HuH-7.5 (cell line): Measurements from ENCODE around the gene NGF.

Experiments
- DNase-seq: peaks from one replicate; pipeline ENCODE4 v3.0.0; 2011; ENCODE audit warnings: low spot score

NGF gene

DNA sequence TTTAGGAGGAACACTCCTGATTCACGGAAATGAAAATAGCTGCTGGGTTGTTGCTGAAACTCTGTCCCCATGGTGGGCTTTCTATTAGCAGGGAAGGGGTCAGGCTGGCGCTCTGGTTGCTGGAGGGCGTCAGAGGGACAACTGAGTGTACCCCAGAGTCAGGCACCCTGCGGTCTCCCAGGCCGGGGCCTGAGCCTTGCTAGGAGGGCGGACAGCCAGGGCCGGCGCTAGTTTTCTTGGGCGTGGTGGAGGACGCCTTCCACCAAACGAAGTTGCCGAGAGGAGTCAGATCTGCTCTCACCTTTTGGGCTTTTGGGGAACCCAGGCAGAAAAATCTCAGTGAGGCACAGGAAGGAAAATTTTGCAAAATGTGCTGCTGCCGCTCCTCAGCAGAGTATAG lies 54.8 kb downstream of the NGF start:
- DNase-seq, result no peak

DNA sequence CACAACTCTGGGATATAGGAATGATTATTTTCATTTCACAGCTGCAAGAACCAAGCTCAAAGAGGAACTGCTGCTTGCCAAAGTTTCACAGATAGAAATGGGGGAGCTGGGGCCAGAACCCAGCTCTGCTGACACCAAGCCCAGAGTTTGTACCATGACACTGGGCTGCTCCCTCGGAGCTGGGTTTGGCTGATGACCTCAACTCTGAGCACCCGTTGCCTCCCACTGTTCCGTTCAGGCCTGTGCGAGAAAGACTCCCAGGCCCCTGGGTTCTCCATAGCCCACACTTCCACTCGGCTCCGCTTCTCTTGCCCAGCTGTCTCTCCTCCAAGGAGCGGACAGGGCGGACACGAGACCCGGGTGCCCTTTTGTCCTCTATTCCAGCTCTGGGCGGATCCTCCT lies 55.2 kb downstream of the NGF start:
- no peak for DNase-seq

DNA sequence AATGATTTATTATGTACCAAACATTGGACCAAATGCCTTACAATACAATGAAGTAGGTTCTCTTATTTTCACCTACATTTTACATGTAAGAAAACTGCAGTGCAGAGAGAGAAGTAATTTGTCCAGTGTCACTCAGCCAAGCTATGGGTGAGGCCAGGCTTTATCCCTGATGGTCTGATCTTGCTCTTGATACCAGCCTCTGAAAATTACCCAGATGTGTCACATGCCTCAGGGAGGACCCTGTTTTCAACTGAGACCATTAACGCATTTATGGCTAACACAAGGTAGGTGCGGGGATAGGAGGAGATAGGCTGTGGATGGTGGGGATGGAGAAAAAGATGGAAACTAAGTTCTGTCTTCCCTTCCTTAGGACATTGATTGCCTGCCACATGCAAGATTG lies 56.9 kb downstream of the NGF start:
- no peak for DNase-seq

DNA sequence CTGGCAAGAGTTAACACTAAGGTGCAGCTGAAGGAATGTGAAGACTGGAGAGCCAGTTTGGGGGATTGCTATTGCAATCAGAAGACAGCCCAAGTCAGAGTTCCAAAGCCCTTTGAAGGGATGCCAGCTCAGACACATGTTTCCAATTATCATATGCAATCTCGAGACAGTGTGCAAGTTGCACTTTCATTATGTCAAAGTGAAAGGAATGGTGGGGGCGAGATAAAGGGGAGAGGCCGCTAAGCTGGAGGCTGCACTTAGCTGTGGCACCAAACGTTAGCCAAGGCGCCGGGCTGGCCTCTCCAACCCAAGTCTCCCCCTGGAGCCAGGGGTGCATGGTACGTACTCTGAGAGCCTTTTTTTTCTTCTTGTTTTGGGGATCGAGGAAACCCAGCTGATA lies 58.0 kb downstream of the NGF start:
- DNase-seq, result no peak

DNA sequence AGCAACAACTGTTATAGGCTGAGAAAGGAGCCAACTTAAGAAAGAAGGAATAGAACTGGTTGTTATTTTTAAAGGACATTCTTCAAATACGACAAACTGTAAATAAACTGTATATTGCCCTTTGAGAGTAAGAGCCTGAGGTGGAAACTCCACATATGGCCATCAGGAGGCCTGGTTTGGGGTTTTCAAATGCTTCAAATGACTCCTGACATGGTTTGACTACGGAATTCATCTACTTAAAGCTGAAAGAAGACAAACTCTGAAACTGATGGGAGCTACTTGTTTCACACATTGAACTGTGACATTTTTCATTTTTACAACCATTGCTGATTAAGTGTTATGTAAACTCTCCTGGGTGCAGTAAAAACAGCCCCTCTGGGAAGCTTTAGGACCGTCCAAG lies 59.8 kb downstream of the NGF start:
- no peak for DNase-seq

DNA sequence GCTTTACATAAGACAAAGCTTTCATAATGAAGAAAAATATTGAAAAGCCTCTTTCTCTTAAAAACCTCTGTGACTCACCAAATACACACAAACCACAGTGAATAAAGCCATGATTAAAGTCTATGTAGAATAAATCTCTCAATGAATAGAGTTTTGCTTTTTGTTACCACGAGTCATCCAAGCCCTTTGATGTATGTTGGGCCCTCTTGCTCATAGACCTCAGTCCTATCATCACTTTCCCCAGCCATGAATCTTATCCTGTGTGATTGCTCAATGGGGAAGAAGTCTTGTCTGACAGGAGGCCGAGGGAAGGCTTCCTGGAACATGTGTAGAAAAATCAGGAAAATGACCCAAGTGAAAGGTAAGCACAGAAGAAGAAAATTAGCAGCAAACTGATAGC lies 60.8 kb downstream of the NGF start:
- DNase-seq, result no peak

DNA sequence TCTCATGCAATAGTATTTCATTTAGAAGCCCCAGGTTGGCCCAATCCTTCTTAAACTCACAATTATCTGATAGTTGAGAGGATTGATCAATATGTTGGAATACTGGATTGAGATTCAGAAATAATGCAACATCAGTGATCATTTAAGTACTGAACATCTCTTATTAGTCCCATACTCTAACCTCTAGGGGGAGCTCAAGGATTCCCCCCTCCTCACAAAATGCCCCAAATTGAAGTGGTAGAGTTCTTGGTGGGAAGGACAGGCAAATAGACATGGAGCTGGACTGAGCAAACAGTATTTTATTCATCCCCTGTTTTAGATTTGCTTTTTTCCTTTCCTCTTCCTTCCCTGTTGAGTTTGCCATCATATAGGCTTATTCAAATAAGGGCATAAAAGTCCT lies 62.8 kb downstream of the NGF start:
- no peak for DNase-seq

DNA sequence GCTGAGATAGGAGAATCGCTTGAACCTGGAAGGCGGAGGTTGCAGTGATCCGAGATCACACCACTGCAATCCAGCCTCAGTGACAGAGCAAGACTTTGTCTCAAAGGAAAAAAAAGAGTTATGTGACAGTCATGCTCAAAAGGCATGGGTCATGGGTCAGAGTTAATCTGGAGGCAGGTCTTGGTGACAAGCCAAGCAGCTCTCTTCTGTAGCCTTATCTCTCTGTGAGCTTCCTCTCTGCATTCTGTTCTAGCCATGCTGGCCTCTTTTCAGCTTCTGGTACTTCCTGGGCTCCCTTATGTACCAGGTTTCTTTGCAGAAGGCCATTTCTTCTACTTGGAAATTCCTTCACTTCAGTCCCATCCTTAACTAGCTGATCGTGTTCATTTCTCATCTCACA lies 63.6 kb downstream of the NGF start:
- no peak for DNase-seq

DNA sequence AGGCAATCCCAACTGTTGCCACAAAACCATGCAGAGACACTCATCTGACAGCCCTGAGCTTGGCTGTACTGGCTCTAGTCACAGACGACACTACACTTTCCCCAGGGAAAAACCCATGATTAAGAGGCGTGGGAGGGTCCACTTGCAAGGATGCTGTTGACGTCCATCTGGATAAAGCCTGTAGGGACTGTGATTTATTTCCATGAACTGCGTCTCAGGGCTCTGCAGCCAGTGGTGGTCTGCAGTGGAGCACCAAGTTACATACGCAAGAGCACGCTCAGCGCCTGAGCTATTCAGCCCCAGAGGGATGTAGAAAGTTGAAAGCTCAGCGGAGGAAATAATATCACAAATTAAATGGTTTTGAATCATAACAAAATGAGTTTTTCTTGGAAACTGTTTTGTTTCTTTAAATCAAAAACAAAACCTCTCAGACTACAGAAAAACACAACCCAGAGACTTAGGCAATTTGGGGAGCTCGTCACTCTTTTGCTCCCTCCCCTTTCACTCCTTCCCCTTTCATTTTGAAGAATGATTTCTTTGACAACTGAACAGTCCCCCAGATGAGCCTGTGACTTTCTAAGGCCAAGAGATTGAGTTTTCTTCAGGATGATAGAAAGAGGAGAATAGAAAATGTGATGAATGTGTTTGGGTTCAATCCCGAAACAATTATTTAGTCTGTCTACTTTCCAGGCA lies 71.2 kb downstream of the NGF start:
- DNase-seq, result no peak

DNA sequence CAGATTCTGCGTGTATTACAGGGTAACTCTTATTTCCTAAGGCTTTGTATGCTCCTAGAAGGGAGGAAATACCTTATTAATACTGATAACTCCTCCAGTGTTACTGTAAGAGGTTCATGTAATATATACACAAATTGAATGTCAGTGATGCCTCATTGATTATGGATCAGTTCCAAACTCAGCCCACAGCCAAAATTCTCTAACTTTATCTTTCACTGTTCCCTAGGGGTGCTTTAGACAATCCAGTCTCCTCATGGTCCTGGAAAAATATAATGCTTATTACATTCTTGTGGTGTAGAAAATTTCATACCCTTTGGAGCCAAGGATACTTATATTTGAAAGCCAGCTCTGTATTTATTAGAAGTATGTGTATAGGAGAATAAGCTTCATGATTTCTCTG lies 73.0 kb downstream of the NGF start:
- DNase-seq, result no peak

DNA sequence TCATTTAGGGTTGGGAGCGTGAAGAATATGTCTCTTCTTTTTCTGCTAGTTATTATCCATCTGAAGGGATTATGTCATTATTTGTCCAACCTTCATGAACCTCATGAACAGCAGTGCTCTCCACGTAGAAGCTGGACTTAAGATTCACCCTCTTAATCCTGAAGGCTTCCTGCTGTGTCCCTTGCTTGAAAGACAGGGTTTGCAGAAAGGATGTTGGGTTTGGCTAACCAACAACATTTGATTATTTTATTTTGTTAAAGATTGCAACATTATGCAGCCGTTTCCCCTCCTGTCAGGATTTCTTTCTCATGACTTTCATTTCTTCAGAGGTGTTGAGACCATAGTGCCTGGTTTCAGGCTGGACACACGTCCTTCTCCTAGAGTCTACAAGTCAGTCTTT lies 75.2 kb downstream of the NGF start:
- DNase-seq, result no peak

DNA sequence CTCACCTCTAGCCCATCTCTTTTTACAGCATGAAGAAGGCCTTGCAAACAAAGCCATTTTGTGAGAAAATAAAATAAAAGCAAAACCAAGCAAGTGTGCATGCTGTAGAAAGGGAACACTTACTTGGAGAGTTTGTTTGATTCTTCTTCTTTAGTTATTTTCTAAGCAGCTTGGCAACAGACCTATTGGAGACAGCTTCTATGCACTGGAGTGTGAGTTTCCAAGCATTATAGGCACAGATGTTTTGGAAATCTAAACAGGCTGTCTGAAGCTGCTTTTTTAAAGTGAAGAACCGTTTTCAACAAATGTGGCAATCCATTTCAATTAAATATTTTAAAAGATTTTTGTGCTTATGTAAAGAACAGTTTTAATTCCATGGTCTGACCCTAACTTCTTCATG lies 76.6 kb downstream of the NGF start:
- no peak for DNase-seq

DNA sequence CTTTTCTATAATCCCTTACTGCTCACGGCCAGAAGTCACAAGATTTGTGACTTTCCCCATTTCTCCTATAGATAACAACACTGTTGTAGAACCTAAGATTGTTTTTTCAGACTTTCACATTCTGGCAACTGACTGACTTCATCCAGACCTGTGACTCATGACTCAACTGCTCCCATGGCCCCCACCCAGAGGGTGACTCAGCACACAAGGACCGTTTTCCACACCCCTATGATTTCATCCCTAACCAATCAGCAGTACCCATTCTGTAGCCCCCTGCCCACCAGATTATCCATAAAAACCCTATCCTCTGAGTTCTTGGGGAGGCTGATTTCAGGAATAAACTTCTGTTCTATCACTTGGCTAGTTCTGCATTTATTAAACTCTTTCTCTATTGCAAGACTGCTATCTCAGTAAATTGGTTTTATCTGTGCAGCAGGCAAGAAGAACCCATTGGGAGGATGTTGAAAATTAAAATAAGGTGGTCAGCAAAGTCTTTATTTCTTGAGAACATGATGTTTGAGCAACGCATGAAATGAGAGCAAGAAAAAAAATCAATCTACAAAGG lies 79.7 kb downstream of the NGF start:
- DNase-seq, result no peak

DNA sequence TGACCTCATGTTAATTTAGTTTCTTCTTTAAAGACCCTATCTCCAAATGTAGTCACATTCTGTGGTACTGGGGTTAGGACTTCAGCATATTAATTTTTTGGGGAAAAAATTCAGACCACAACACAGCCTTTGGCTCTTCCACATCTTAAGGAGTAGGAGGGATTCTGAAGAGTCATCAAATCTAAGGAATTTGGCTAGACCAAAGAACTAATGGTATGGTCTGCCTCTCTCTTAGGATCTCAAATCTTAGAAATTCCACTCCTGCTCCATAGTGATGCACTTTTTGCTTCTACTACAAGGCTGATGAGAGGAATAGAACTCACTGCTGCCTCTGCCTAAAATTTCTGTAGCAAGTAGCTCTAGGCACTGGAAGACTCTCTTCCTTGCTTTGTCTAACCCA lies 80.5 kb downstream of the NGF start:
- DNase-seq, result no peak

DNA sequence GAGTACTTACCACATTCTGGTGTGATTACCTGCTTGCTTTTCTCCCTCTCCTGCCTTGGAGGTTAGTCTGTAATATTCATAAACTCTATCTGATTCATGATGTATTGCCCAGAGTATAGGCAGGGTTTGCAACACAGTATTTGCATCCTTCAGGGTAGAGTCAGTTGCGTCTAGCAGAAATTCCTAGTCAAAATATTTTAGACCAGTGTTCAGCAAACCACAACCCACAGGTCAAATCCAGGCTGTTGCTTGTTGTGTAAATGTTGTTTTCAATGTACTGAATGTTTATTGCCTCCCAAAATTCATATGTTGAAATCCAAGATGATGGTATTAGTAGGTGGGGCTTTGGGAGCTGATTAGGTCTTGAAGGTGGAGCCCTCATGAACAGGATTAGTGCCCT lies 82.9 kb downstream of the NGF start:
- DNase-seq, result no peak

DNA sequence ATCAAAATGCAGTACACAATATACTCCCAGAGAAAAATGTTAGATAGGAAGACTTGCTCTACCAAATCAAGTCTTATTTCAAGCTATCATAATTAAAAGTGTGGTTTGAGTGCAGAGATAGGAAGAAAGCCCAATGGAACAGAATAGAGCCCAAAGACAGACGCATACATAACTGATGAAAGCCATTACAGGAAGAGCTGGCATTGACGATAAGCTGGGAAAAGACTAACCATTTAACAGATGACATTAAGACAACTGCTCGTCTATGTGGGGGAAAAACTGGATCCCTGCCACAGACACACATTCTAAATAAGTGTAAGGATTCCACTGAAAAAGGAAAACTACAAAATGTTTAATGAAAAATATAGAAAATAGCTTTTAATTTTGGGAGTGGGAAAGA lies 85.5 kb downstream of the NGF start:
- no peak for DNase-seq

DNA sequence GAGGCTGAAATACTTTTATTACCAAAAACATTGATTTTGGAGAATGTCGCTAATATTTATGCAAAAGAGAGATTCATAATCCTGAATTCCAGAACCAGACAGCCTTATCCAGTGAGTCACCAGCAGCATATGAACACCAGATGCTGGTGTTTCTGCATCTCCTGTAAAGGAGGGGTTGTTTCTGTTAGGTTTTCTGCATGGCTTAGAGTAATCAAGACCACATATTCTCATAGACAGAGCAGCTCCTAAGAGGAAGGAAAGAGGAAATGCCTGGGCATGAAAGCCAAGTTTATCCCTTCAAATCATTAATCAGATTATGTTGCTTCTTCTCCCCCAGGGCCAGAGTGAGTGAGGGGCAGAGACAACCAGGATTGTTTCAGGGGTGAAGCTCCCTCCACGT lies 86.2 kb downstream of the NGF start:
- no peak for DNase-seq

DNA sequence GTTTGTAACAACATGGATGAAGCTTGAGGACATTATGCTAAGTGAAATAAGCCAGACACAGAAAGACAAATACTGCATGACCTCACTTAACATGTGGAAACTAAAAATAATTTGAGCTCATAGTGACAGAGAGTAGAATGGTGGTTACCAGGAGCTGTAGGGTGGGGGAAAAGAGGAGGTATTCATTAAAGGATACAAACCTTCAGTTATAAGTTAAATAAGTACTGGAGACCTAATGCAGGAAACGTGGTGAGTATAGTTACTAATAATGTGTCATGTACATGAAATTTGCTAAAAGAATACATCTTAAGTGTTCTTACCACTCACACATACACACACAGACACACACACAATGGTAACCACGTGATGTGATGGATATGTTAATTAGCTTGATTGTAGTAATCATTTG lies 86.7 kb downstream of the NGF start:
- DNase-seq, result no peak

DNA sequence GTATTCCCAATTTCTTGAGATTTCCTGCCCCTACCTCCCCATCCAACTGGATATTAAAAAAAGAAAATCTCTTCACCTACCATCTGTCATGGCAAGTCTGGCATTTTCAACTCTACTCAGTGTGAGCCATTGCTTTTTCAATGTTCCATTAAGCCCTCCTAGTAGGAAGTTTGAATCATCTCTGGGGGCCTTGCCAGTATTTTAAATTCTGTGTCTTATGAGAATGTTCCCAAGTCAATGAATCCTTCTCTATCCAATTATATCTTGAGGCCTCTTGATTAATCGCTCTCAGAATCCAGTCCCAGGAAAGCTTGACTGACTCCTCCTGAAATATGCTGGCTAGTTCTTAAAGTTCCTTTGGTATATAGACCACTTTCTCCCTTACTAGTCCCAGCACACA lies 91.5 kb downstream of the NGF start:
- DNase-seq, result no peak

DNA sequence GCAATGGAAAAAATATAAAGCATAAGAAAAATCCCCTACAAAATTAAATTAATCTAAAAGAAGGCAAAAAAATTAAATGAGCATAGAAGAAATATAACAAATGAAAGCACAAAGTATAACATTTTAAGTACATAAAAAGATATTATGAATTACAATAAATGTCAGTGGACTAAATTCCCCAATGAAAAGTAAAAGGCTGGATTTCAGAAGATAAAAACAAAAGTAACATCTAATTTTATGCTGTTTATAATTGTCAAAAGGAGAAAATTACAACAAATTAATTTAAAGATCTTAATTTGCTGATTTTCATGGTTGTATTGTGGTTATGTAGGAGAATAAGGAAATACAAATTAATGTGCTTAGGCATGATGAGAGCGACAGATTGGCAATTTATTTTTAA lies 92.8 kb downstream of the NGF start:
- no peak for DNase-seq

DNA sequence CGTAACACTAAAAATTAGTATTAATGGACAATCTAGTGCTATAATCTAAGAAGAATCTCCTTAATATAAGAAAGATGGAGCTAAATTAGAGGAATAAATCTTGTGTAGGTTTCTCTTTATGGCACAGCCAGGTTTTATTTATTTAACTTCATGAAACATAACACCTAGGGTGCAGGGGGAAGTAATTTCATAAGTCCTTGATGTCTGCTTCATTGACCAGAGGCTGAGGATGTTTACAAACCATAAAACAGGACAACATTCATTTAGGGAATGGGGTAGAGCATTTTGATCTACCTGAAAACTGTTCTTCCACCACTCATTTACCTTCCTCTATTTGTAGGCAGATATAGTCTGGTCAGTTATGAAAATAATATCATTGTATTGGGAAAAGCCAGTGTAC lies 95.5 kb downstream of the NGF start:
- DNase-seq, result no peak

DNA sequence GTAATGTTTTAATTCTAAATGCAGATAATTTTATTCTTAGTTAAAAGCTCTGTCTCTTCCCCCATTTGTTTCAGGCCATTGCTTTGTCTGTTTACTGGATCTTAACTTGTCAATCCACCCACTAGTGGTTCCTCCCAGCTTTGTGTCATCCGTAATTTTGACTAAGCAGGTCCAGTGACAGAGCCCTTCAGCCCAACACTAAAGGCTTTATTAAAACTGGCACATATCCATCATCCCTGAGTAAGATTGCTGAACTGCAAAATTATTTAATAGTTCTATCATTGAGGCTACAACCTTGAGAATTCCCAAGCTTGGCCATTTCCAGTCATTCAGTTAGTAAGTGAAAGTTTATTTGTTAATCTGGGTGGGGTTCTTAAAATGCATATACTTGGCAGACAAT lies 96.7 kb downstream of the NGF start:
- no peak for DNase-seq

DNA sequence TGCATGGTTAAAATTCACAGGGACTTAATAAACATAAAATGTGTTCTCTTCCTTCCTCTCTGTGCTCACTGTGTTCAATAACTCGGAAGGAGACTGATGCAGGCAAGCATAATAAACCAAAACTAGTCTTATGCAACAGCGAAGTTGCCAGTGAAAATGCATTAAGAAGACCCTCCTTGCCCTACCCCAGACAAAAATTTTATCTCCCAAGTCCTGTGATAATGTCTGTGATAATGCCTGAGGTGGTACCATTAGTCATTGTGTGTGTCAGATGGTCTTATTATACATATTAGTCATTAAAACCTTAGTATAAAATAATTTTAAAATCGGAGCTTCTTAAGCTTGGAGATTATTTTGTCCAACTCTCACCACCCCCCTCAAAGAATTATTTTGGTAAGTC lies 97.8 kb downstream of the NGF start:
- no peak for DNase-seq

DNA sequence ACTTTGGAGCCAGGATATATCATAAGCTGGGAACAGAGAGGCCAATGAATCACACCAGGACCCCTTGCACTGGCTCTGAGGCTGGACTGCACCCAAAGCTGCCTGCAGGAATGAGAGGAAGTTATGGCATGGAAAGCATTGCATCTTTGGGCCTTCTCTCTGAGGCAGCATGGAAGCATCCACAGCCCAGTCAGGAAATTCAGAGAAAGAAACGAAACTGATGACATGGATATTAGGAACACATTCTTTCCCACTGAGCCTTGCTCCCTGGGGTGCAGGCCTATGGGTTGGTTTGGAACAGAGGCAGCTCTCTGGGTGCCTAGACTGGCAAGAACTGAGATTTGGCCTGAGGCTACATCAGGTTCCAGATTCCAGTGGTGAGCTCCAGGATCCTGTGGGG lies 98.6 kb downstream of the NGF start:
- no peak for DNase-seq

DNA sequence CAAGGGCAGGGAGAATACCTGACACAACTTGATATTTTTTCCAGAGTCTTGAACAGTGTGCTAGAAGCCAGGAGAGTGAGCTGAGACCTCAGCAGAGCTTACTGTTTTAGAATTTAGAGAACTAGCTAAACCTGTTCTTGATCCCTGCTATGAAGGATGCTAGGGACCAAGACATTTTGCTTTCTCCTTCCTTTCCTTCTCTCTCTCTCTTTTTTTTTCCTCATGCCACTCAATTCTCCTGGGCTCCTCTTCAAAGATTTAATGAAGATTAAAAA lies 99.0 kb downstream of the NGF start:
- DNase-seq, result no peak
